HG02798 (cell line): ENCODE measurements around the gene HLA-G.
"Not testable (repeated sequence)": the region's sequence is repeated elsewhere in the genome, so short reads cannot be mapped to it uniquely, and the experiment has no call there.

Experiments used
- ATAC-seq: cut with Tn5 transposase; IDR thresholded peaks from one replicate; pipeline ENCODE4 v1.9.1; 2021; ENCODE audit warnings: mild to moderate bottlenecking; ENCODE audit not compliant: unreplicated experiment, poor library complexity

HLA-G gene

GRCh38 chr6:29864037-29864810 lies 36.6 kb downstream of the HLA-G start:
- ATAC-seq, result no peak

- no peak for ATAC-seq
Measured at GRCh38 chr6:29865631-29866030, 38.0 kb downstream of the HLA-G start.

- ATAC-seq, result no peak
Measured at GRCh38 chr6:29870104-29870503, 42.5 kb downstream of the HLA-G start.

GRCh38 chr6:29872791-29873190 lies 45.2 kb downstream of the HLA-G start:
- no peak for ATAC-seq

GRCh38 chr6:29875257-29875656 lies 47.6 kb downstream of the HLA-G start:
- ATAC-seq, result no peak

GRCh38 chr6:29875734-29876133 lies 48.1 kb downstream of the HLA-G start:
- ATAC-seq, result not testable (repeated sequence)
